CD1c-positive myeloid dendritic cell (primary cell): Measurements from ENCODE around the gene CSK.

Experiments
- DNase-seq: peaks from one replicate; pipeline ENCODE4 v3.0.0-alpha.2; 2016; ENCODE audit errors: extremely low spot score

Gene CSK

GRCh38 chr15:74801311-74801997 is 19.6 kb downstream of the CSK start:
- DNase-seq: no peak

- DNase-seq: no peak
Observed at GRCh38 chr15:74802290-74802689, 20.4 kb downstream of the CSK start.

GRCh38 chr15:74802862-74803447 is 21.1 kb downstream of the CSK start:
- no peak for DNase-seq

GRCh38 chr15:74804935-74805334 is 23.1 kb downstream of the CSK start:
- no peak for DNase-seq

GRCh38 chr15:74807282-74807681 is 25.4 kb downstream of the CSK start:
- no peak for DNase-seq

GRCh38 chr15:74808078-74808839 is 26.4 kb downstream of the CSK start:
- no peak for DNase-seq

- DNase-seq: no peak
Observed at GRCh38 chr15:74808840-74809229, 27.0 kb downstream of the CSK start.

GRCh38 chr15:74809242-74809641 is 27.4 kb downstream of the CSK start:
- DNase-seq: no peak

- DNase-seq: no peak
Observed at GRCh38 chr15:74809956-74810355, 28.1 kb downstream of the CSK start.

- DNase-seq: no peak
Observed at GRCh38 chr15:74812533-74812932, 30.7 kb downstream of the CSK start, which contains the start of gene LMAN1L. Gene LMAN1L (plus strand): TSS chr15:74812835. CDS start chr15:74812855, 20 bp downstream.

- peak; percentile 21 for DNase-seq
Observed at GRCh38 chr15:74815121-74815934, 33.4 kb downstream of the CSK start.

- no peak for DNase-seq
Observed at GRCh38 chr15:74815961-74816360, 34.1 kb downstream of the CSK start.

GRCh38 chr15:74816624-74817369 is 34.9 kb downstream of the CSK start:
- DNase-seq: no peak

GRCh38 chr15:74817370-74817737 is 35.5 kb downstream of the CSK start:
- no peak for DNase-seq

GRCh38 chr15:74820056-74820455 is 38.2 kb downstream of the CSK start:
- DNase-seq: no peak

GRCh38 chr15:74821091-74821789 is 39.4 kb downstream of the CSK start:
- peak; percentile 28 for DNase-seq

- DNase-seq: no peak
Observed at GRCh38 chr15:74821790-74822158, 39.9 kb downstream of the CSK start.

GRCh38 chr15:74822233-74822632 is 40.4 kb downstream of the CSK start:
- no peak for DNase-seq

GRCh38 chr15:74823324-74823723 is 41.4 kb downstream of the CSK start:
- DNase-seq: no peak

GRCh38 chr15:74824976-74825375 is 43.1 kb downstream of the CSK start:
- DNase-seq: no peak

GRCh38 chr15:74825866-74826265 is 44.0 kb downstream of the CSK start:
- DNase-seq: no peak
